HG03280 (cell line): Measurements from ENCODE around the gene UBXN7.
"Not testable (repeated sequence)": the region's sequence is repeated elsewhere in the genome, so short reads cannot be mapped to it uniquely, and the experiment has no call there.

ENCODE experiments used
- ATAC-seq: cut with Tn5 transposase; IDR thresholded peaks from one replicate; pipeline ENCODE4 v1.9.1; 2021; ENCODE audit warnings: mild to moderate bottlenecking, moderate library complexity; ENCODE audit not compliant: unreplicated experiment

The UBXN7 gene

DNA sequence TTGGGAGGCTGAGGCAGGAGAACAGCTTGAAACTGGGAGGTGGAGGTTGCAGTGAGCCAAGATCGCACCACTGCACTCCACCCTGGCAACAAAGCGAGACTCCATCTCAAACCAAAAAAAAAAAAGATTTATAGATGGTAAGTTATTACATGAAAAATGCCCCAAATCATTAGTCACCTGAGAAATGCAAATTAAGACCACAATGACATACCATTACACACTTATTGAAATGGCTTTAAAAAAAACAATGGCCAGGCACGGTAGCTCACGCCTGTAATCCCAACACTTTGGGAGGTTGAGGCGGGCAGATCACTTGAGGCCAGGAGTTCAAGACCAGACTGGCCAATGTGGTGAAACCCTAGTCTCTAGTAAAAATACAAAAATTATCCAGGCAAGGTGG lies 10.6 kb downstream of the UBXN7 start:
- not testable (repeated sequence) for ATAC-seq

DNA sequence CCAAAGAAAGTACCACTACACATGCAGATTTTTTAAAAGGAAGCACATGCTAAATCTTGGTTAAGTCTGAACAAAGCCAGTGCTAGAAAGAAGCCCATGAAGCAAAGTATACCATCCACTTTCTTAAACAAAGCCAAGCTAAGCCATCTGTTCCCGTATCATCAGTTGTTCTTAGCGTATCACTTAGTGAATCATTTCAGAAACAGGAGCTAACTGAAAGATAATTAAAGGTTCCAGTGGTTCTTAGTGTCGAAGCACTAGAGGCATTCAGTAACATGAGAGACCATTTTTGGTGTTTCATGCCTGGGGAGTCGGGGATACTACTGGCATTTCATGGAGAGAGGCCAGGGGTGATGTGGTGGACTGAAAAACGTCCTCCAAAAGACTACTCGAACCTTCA lies 12.8 kb downstream of the UBXN7 start:
- no peak for ATAC-seq

DNA sequence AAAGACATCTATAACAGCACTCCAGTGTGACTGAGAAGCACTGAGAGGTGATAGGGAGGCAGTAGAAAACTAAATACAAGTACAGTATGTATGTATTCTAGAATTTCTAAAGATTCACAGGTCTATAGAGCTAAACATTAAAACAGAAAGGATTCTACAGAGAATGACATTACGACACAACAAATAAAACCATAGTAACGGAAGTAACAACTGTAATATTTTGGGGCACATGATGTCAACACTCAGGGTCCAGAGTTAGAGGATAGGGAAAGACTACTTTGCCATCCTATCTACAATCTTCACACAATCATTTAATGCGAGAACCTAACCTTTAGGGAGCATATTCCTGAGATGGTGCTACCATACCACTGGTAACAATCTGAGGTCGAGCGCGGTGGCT lies 13.6 kb downstream of the UBXN7 start:
- no peak for ATAC-seq

DNA sequence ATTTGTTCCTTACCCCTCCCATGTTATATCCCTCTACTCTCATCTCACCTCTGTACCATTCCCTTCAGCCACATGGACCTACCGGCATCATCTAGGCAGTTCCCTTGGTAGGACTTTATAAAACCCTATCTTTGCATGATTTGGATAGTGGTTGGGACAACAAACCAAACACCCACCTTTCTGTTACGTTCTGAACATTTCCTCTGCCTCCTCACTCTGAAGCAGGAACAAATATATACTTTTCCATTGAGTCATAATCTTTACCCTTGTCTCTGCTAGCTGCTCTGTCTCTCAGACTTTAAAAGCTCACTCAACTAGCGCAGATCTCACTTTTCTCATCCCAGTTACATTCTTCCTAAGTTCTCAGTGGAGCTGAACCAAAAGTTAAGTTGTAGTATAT lies 17.8 kb downstream of the UBXN7 start:
- no peak for ATAC-seq

DNA sequence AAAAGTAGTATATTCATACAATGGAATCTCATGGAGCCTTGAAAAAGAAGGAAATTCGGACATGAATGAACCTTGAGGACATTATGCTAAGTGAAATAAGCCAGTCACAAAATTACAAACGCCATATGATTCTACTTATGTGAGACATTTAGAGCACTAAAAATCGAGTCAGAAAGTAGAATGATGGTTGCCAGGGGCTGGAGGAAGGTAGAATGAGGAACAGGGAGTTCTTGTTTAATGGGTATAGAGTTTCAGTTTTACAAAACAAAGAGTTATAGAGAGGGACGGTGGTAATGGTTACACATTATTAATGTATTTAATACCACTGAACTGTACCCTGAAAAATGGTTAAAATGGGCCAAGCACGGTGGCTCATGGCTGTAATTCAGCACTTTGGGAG lies 19.5 kb downstream of the UBXN7 start:
- peak; percentile 60 for ATAC-seq

DNA sequence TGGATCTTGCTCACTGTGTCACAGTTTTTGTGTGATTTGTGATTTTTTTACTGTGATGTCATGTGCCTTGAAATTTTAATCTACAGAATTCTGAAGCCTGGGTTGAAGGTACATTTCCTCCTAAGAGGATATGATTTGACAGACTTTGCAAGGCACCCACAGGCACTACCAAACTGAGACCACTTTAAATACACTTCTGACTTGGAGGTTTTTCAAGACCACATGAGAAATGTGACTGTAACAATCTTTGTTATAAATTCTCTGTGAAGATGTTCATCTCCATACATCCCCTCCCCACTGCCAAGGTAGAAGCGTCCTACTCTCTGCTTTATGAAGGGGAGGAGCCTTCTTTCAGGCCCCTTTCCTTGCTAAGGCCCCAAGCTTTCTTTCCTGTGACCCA lies 22.8 kb downstream of the UBXN7 start:
- ATAC-seq, result no peak

DNA sequence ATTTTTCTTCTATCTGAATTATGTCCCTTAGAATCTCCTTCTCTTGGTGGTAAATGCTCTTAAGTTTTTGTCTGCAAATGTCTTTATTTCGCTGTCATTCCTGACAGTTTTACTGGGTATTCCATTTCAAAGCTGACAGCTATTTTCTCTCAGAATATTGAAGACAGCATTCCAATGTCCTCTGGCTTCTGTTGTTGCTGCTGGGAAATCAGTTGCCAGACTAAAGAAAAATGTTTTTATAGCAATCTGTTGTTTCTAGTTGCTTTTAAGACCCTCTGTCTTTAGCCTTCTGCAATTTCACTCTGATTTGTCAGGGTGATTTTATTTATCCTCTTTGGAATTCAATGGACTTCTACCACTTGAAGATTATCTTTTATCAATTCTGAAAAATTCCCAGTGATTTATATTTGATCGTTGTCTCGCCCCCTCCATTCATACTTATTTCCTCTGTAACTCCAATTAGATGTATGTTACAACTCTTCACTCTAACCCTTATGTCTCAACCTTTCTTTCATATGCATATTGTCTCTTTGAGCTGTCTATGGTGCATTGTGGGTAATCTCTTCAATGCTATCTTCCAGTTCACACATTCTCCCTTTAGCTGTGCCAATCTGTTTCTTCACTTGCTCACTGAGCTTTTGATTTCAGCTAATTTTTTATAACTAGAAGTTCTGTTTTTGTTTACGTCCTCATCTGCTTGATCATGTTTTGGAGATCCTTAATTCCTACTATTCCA lies 23.5 kb downstream of the UBXN7 start:
- no peak for ATAC-seq

DNA sequence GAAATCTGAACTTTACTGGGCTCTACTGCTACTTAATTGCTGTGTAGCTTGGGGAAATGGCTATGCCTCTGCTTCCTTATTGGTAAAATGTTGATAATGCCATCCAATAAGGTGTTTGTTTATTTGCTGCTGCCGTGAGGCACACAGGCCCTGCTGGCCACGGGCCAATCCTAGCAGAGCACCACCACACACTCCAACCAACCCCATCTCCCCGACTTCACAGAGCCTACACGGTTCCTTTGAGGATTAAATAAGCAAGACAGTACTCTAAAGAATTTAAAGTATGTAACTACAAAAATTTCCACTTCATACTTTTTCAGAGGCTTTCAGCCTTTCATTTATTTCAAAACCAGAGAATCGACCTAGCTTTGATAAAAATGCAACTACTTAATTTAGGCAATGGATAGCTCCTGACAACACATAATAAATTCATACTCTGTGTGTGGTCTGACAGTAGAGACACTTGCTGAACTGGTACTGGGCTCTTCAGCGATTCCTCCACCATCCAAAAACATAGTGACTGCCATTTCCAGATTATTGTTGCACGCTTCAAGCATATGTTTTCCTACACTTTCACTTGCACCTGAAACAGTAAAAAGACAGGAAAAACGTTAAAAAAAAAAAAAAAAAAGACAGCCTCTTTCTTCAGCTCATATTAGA lies 25.3 kb downstream of the UBXN7 start:
- no peak for ATAC-seq

DNA sequence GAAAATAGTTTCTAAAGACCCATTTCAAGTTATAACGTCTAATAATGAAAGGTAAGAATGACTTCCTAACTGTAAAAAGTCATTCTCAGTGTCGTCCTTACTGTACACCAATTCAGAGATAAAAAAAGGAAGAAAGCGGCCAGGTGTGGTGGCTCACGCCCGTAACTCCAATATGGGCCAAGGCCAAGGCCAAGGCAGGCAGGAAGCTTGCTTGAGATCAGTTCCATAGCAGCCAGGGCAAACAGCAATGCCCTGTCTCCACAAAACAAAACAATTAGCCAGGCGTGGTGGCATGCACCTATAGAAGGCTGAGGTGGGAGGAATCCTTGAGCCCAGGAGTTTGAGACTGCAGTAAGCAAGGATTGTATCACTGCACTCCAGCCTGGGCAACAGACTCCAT lies 31.9 kb downstream of the UBXN7 start:
- ATAC-seq, result no peak

DNA sequence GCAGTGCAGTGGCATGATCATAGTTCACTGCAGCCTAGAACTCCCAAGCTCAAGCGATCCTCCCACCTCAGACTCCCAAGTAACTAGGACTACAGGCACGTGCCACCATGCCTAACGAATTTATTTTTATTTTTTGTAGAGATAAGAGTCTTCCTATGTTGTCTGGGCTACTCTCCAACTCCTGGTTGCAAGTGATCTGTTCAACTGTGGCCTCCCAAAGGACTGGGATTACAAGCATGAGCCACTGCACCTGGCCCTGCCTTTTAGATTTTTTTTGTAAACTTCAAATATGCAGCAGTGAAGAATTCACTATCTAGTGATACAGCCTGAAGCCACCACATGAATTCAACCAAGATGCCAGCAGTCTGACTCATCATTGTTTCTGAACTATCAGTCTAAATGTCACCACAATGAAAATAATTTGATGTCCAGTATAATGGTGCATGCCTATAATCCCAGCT lies 32.7 kb downstream of the UBXN7 start:
- ATAC-seq, result no peak

DNA sequence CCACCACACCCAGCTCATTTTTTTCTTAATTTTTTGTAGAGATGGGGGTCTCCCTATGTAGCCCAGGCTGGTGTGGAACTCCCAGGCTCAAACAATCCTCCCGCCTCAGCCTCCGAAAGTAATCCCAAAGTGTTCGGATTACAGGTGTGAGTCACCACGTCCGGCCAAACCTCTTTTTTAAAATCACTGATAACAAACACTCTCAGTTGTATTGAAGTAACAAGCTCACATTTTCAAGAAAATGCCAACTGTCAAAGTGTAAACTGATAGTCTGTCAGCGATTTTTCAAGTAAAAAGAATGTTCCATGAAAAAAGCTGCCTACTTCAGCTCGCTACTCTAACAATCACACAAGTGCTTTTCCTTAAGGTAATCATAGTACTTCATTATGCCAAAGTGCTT lies 33.4 kb downstream of the UBXN7 start:
- ATAC-seq, result no peak

DNA sequence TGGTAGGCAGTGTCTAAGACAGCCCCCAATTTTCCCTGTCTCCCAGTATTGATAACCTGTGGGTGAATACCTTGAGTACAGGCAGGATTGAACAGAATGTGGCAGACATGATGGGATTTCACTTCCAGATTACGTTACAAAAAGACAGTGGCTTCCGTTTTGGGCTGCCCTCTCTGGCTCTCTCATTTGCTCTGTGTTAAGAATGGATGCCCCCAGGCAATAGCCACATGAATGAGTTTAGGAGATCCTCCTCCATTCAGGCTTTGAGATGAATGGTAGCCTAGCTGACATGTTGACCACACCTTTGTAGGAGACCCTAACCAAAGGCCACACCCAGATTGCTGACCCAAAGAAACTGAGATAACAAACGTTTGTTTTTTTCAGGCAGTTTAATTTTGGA lies 34.3 kb downstream of the UBXN7 start:
- ATAC-seq, result no peak

DNA sequence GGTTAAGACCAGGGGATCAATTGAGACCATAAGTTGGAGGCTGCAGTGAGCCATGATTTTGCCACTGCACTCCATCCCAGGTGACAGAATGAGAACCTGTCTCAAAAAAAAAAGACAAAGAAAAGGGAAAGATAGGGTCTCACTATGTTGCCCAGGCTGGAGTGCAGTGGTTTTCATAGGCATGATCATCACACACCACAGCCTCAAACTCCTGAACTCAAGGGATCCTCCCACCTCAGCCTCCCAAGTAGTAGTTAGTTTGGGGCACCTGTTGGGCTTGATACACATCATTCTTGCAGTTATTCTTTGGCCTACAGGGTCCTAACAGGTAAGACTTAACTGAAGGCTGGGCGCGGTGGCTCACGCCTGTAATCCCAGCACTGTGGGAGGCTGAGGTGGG lies 42.1 kb downstream of the UBXN7 start:
- ATAC-seq, result no peak

DNA sequence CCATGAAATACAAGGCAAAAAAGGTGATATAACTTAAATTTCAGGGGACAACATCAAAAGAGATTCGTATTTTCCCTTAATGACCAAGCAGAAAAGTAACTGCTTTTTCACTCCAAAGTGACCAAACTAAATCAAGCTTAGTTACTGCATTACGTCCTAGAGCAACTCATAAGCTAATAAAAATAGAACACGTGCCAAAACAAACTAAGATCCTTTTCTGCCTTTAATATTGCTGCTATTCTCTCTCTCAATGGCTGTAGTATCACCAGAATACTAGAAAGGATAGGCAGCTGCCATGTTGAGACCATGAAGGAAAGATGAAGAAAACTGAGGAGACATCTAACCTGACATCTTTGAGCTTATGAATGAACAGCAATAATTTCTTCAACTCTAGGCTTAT lies 43.3 kb downstream of the UBXN7 start:
- ATAC-seq, result no peak

DNA sequence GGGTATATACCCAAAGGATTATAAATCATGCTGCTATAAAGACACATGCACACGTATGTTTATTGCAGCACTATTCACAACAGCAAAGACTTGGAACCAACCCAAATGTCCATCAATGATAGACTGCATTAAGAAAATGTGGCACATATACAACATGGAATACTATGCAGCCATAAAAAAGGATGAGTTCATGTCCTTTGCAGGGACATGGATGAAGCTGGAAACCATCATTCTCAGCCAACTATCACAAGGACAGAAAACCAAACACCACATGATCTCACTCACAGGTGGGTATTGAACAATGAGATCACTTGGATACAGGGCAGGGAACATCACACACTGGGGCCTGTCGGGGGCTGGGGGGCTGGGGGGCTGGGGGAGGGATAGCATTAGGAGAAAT lies 44.3 kb downstream of the UBXN7 start:
- ATAC-seq, result not testable (repeated sequence)

DNA sequence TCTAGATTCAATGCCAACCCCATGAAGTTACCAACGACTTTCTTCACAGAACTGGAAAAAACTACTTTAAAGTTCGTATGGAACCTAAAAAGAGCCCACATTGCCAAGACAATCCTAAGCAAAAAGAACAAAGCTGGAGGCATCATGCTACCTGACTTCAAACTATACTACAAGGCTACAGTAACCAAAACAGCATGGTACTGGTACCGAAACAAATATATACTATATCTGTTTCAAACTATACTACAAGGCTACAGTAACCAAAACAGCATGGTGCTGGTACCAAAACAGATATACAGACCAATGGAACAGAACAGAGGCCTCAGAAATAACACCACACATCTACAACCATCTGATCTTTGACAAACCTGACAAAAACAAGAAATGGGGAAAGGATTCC lies 45.4 kb downstream of the UBXN7 start:
- ATAC-seq, result not testable (repeated sequence)

DNA sequence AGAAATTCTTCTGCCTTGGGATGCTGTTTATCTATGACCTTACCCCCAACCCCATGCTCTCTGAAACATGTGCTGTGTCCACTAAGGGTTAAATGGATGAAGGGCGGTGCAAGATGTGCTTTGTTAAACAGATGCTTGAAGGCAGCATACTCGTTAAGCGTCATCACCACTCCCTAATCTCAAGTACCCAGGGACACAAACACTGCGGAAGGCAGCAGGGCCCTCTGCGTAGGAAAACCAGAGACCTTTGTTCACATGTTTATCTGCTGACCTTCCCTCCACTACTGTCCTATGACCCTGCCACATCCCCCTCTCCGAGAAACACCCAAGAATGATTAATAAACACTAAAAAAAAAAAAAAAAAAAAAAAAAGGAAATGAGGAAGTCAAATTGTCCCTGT lies 46.2 kb downstream of the UBXN7 start:
- ATAC-seq, result not testable (repeated sequence)

DNA sequence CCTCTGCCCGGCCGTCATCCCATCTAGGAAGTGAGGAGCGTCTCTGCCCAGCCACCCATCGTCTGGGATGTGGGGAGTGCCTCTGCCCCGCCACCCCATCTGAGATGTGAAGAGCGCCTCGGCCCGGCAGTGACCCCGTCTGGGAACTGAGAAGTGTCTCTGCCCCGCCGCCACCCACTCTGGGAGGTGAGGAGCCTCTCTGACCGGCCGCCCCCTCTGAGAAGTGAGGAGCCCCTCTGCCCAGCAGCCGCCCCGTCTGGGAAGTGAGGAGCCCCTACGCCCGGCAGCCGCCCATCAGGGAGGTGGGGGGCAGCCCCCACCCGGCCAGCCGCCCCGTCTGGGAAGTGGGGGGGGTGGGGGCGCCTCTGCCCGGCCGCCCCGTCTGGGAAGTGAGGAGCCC lies 46.8 kb downstream of the UBXN7 start:
- not testable (repeated sequence) for ATAC-seq

DNA sequence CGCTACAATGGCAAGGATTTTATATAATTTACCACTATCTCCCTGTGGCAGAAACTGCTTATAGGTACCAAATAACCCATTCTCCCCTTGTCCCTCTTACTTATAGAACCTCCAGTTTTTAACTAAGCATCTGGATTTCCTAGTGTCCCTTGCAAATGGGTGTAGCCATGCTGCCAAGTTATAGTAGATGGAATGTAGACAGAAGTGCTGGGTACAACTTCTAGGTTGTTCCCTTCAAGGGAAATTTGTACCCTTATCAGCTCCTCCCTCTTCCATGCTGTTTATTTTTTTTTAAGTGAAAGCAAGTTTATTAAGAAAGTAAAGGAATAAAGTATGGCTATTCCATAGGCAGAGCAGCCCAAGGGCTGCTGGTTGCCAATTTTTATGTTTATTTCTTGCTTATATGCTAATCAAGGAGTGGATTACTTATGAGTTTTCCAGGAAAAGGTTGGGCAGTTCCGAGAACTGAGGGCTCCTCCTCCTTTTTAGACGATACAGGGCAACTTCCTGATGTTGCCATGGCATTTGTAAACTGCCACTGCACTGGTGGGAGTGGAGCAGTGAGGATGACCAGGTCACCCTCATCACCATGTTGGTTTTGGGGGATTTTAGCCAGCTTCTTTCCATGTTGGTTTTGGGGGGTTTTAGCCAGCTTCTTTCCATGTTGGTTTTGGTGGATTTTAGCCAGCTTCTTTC lies 53.9 kb downstream of the UBXN7 start:
- ATAC-seq, result no peak

DNA sequence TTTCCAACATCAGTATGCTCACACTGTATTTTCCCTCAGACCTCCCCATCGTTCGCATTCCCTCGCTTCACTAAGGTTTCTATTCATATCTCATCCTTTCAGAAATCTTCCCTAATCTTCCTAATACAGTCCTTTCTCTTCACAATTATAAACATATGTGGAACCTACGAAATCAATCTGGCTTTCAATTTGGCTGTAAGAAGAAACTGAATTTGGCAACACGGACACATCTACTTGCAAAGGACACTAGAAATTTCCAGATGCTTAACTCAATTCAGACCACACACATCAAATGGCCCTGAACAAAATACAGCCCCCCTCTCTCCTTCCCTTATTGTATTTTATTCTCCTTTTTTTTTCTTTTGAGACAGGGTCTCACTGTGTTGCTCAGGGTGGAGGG lies 54.9 kb downstream of the UBXN7 start:
- ATAC-seq, result no peak

DNA sequence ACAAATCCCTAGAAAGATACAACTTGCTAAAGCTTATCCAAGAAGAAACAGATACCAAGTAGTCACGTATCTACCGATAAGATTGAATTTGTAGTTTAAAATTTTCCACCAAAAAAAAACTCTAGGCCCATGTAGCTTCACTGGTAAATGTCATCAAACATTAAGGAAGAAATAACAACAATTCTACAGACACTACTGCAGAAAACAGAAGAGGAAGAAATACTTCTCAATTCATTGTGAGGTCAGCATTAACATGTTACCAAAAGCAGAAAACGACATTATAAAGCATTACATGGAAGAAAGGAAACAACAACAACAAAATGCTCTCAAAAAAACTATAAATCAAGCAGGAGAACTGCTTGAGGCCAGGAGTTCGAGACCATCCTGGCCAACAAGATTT lies 66.5 kb downstream of the UBXN7 start:
- no peak for ATAC-seq

DNA sequence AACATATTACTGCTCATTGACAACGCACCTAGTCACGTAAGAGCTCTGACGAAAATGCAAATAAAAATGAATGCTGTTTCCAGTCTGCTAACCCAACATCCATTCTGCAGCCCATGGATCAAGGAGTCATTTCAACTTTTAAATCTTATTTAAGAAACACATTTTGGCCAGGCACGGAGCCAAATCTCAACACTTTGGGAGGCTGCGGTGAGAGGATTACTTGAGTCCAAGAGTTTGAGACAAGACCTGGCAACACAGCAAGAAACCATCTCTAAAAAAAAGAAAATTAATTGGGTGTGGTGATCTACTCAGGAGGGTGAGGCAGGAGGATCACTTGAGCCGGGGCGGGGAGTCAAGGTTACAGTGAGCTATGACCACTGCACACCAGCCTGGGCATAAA lies 71.6 kb downstream of the UBXN7 start:
- ATAC-seq, result no peak
